Measurements from ENCODE around the gene RAB12. TPM values are rescaled to one million over a fixed set of nuclear protein-coding genes. Genes with fewer than 3 reads are reported as not detected.

RAB12 gene
- total and polyA plus RNA-seq, 2 donors from 2014 or later, result 37.7 to 46.7 TPM

DNA sequence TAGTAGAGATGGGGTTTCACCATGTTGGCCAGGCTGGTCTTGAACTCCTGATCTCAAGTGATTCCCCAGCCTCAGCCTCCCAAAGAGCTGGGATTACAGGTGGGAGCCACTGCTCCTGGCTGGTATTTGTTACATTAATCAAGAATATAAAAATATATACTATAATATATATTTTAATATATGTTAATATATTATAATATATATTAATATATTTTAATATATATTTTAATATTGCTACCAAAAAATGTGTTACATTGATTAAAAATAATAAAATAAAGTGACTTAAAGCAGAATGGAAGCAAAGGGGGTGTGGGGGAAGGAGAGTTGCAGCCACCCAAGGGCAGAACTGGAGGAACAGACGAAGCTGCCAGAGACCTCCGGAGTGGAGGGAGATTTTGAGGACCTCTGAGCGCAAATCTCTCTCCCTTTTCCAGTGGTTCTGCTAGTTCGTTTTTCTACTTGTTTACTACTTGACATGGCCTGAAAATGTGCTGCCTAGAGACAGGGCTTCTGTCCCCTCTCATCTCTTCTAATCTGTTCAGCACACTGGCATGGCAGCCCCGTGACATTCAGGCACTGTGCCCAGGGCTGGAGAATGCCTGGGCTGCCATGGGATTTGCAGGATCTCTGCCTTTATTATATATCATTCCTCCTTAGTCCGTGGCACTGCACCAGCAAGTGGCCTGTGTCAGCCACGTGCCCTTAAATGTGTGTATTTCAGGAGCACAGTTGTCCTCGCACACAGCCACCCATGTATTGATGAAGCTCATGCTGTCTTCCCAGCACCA lies 47.9 kb upstream of the RAB12 start:
- intact Hi-C loops (cut with DNase I), result no loop called here
- Histone ChIP-seq H3K9ac (ENCODE audit: low read length in 3 of 3) (no peak overlapping the region), H3K9me3 (ENCODE audit: control insufficient read depth in 2 of 3, insufficient read depth in 1 of 3, low read length in 3 of 3) (no peaks in the 10 kb centered on the region), H3K36me3 (ENCODE audit: control insufficient read depth in 2 of 3, insufficient read depth in 3 of 3, low read length in 3 of 3) (no peaks in the 10 kb centered on the region), H3K27ac (ENCODE audit: low read depth in 2 of 2, low read length in 2 of 2) (no peak overlapping the region), H3K4me1 (ENCODE audit: control insufficient read depth in 2 of 3, insufficient read depth in 2 of 3, low read depth in 1 of 3, low read length in 3 of 3) (no peaks in the 10 kb centered on the region), H3K27me3 (ENCODE audit: control insufficient read depth, insufficient read depth, low read length) (no peaks in the 10 kb centered on the region), H3K4me3 (ENCODE audit: low read length in 3 of 3) (no peak overlapping the region)
- TF ChIP-seq, protein P1, sequence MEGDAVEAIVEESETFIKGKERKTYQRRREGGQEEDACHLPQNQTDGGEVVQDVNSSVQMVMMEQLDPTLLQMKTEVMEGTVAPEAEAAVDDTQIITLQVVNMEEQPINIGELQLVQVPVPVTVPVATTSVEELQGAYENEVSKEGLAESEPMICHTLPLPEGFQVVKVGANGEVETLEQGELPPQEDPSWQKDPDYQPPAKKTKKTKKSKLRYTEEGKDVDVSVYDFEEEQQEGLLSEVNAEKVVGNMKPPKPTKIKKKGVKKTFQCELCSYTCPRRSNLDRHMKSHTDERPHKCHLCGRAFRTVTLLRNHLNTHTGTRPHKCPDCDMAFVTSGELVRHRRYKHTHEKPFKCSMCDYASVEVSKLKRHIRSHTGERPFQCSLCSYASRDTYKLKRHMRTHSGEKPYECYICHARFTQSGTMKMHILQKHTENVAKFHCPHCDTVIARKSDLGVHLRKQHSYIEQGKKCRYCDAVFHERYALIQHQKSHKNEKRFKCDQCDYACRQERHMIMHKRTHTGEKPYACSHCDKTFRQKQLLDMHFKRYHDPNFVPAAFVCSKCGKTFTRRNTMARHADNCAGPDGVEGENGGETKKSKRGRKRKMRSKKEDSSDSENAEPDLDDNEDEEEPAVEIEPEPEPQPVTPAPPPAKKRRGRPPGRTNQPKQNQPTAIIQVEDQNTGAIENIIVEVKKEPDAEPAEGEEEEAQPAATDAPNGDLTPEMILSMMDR (IDR thresholded peaks at IDR 0.05; ENCODE audit: borderline replicate concordance, extremely low read depth, insufficient read depth), result no peak
- FAIRE-seq, result no peak
- no peak for DNase-seq

DNA sequence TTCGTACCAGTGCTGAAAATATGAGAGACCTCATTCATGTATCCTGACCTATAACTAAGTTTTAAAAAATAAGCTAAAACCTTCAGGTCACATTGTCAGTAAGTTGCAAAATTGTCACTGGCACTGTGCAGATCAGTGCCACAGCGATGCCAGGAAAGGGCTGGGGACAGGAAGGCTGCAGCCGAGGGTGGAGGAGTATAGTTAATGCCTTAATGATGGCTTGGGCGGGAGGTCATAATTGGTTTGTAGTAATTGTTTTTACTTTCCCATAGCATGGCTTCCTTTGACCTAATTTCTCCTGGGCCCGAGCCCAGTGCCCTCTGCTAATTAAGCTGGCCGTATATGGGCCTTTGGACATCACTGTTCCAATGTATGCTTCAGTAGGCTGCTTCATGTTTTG lies 47.2 kb upstream of the RAB12 start:
- TF ChIP-seq, protein P1 (IDR thresholded peaks at IDR 0.05; ENCODE audit: borderline replicate concordance, extremely low read depth, insufficient read depth), result no peak
- DNase-seq, result no peak
- no peaks in the 10 kb centered on the region for H3K9me3 ChIP-seq (ENCODE audit: control insufficient read depth in 2 of 3, insufficient read depth in 1 of 3, low read length in 3 of 3)
- FAIRE-seq, result no peak
- H3K4me3 ChIP-seq (ENCODE audit: low read length in 3 of 3), result no peak overlapping the region
- no peaks in the 10 kb centered on the region for H3K27me3 ChIP-seq (ENCODE audit: control insufficient read depth, insufficient read depth, low read length)
- intact Hi-C loops (cut with DNase I), result no loop called here
- no peak overlapping the region for H3K9ac ChIP-seq (ENCODE audit: low read length in 3 of 3)
- no peak overlapping the region for H3K27ac ChIP-seq (ENCODE audit: low read depth in 2 of 2, low read length in 2 of 2)
- H3K36me3 ChIP-seq (ENCODE audit: control insufficient read depth in 2 of 3, insufficient read depth in 3 of 3, low read length in 3 of 3), result no peaks in the 10 kb centered on the region
- H3K4me1 ChIP-seq (ENCODE audit: control insufficient read depth in 2 of 3, insufficient read depth in 2 of 3, low read depth in 1 of 3, low read length in 3 of 3), result no peaks in the 10 kb centered on the region

GRCh38 chr18:8562919-8563318 lies 46.3 kb upstream of the RAB12 start:
- intact Hi-C loops (cut with DNase I), result no loop called here
- Histone ChIP-seq H3K9me3 (ENCODE audit: control insufficient read depth in 2 of 3, insufficient read depth in 1 of 3, low read length in 3 of 3) (no peaks in the 10 kb centered on the region), H3K27me3 (ENCODE audit: control insufficient read depth, insufficient read depth, low read length) (no peaks in the 10 kb centered on the region), H3K9ac (ENCODE audit: low read length in 3 of 3) (no peak overlapping the region), H3K27ac (ENCODE audit: low read depth in 2 of 2, low read length in 2 of 2) (no peak overlapping the region), H3K4me3 (ENCODE audit: low read length in 3 of 3) (no peak overlapping the region), H3K4me1 (ENCODE audit: control insufficient read depth in 2 of 3, insufficient read depth in 2 of 3, low read depth in 1 of 3, low read length in 3 of 3) (no peaks in the 10 kb centered on the region), H3K36me3 (ENCODE audit: control insufficient read depth in 2 of 3, insufficient read depth in 3 of 3, low read length in 3 of 3) (no peaks in the 10 kb centered on the region)
- TF ChIP-seq, protein P1 (IDR thresholded peaks at IDR 0.05; ENCODE audit: borderline replicate concordance, extremely low read depth, insufficient read depth), result no peak
- DNase-seq (no peak), FAIRE-seq (no peak)
